SK-N-SH (cell line): ENCODE measurements around the gene C3orf52. TPM values are rescaled to one million over a fixed set of nuclear protein-coding genes. Genes with fewer than 3 reads are reported as not detected.

ENCODE experiments used
- CTCF ChIA-PET: fragments of 300-600, 350-600 bp; formaldehyde crosslinking; extraction: SDS; loops from one replicate; lab custom pipeline; 2021; lab: Yijun Ruan, JAX
- POLR2A ChIA-PET: fragments of 350-600 bp; sonication (Branson Sonifier 250); formaldehyde crosslinking; extraction: SDS; loops from one replicate; lab custom pipeline; 2020; ENCODE audit warnings: antibody characterized with exemption, inconsistent platforms; lab: Yijun Ruan, JAX
- DNase-seq: peaks from one replicate; pipeline ENCODE4 v3.0.0; 2012
- H2AFZ ChIP-seq: fragments of 200-600 bp; sonication (generic); 2 replicates; pipeline ENCODE4 v1.8.1; 2016; ENCODE audit warnings: antibody characterized with exemption, mild to moderate bottlenecking, low read depth
- H3F3A ChIP-seq: fragments of 200-600 bp; sonication (generic); replicated peaks from 2 replicates; pipeline ENCODE3; 2016; ENCODE audit warnings: antibody characterized with exemption, mild to moderate bottlenecking; ENCODE audit not compliant: insufficient read depth
- H3K27ac ChIP-seq, 2 experiments: fragments of 200-500 bp in 1 of 2; fragments of 200-600 bp in 1 of 2; sonication (Bioruptor generic) in 1 of 2; sonication (generic), shearing (Covaris generic) in 1 of 2; 2 replicates each; pipeline versions ENCODE4 v1.5.1 to v1.6.1; 2014 to 2016; ENCODE audit warnings: low read depth in 2 of 2, inconsistent platforms in 1 of 2, low read length in 1 of 2, mild to moderate bottlenecking in 1 of 2, mixed read lengths in 1 of 2
- H3K27me3 ChIP-seq: fragments of 200-600 bp; sonication (generic), shearing (Covaris generic); 2 replicates; pipeline ENCODE4 v1.6.1; 2016; ENCODE audit warnings: mixed run types; ENCODE audit not compliant: insufficient read depth
- H3K36me3 ChIP-seq, 2 experiments: fragments of 200-500 bp in 1 of 2; fragments of 200-600 bp in 1 of 2; sonication (Bioruptor generic) in 1 of 2; sonication (generic) in 1 of 2; replicated peaks in 1 of 2; 2 replicates each; pipeline versions ENCODE3 to v1.5.1; 2014 to 2016; ENCODE audit warnings: low read length in 1 of 2, mild to moderate bottlenecking in 1 of 2; ENCODE audit not compliant: insufficient read depth in 2 of 2, control insufficient read depth in 1 of 2
- H3K4me1 ChIP-seq, 2 experiments: fragments of 200-500 bp in 1 of 2; fragments of 200-600 bp in 1 of 2; sonication (Bioruptor generic) in 1 of 2; sonication (generic), shearing (Covaris generic) in 1 of 2; 2 replicates each; pipeline versions ENCODE4 v1.5.1 to v1.6.1; 2014 to 2016; ENCODE audit warnings: low read depth in 1 of 2, low read length in 1 of 2, mixed run types in 1 of 2; ENCODE audit not compliant: insufficient read depth in 2 of 2, control insufficient read depth in 1 of 2
- H3K4me2 ChIP-seq: fragments of 200-600 bp; sonication (generic), shearing (Covaris generic); 2 replicates; pipeline ENCODE4 v1.6.1; 2017; ENCODE audit warnings: mixed run types
- H3K4me3 ChIP-seq, 2 experiments: fragments of 200-500 bp in 1 of 2; fragments of 200-600 bp in 1 of 2; sonication (Bioruptor generic) in 1 of 2; sonication (generic), shearing (Covaris generic) in 1 of 2; 2 replicates each; pipeline versions ENCODE4 v1.5.1 to v1.8.1; 2014 to 2016; ENCODE audit warnings: low read depth in 2 of 2, inconsistent platforms in 1 of 2, low read length in 1 of 2, mild to moderate bottlenecking in 1 of 2, mixed read lengths in 1 of 2, moderate library complexity in 1 of 2
- H3K79me2 ChIP-seq: fragments of 200-600 bp; sonication (generic); 2 replicates; pipeline ENCODE4 v1.8.1; 2017; ENCODE audit warnings: mild to moderate bottlenecking; ENCODE audit not compliant: insufficient read depth
- H3K9ac ChIP-seq: fragments of 200-600 bp; sonication (generic); 2 replicates; pipeline ENCODE4 v1.6.1; 2017; ENCODE audit warnings: mixed run types
- H3K9me2 ChIP-seq: fragments of 200-600 bp; sonication (generic); 2 replicates; pipeline ENCODE4 v1.6.1; 2017; ENCODE audit warnings: mixed run types
- H3K9me3 ChIP-seq: fragments of 200-600 bp; sonication (generic); 2 replicates; pipeline ENCODE4 v1.6.1; 2017; ENCODE audit warnings: mixed run types, mild to moderate bottlenecking, moderate library complexity
- H4K20me1 ChIP-seq: fragments of 200-600 bp; sonication (generic); 2 replicates; pipeline ENCODE4 v1.6.1; 2017; ENCODE audit warnings: mild to moderate bottlenecking, mixed run types; ENCODE audit not compliant: insufficient read depth
- CHD2 ChIP-seq: fragments of 150-350 bp; IDR thresholded peaks from 2 replicates; pipeline ENCODE4 v1.6.1; 2018; ENCODE audit warnings: low read length; ENCODE audit not compliant: partially characterized antibody
- CTCF ChIP-seq: fragments of 200-600 bp; sonication (generic); IDR thresholded peaks from 2 replicates; pipeline ENCODE4 v1.6.1; 2017; ENCODE audit warnings: antibody characterized with exemption, mild to moderate bottlenecking, moderate library complexity
- EP300 ChIP-seq, 2 experiments: IDR thresholded peaks; 2 replicates each; pipeline versions ENCODE4 v1.4.0 to v1.6.1; 2012; ENCODE audit warnings: borderline replicate concordance in 1 of 2, low read depth in 1 of 2, low read length in 1 of 2
- EZH2phosphoT487 ChIP-seq: fragments of 200-600 bp; sonication (generic); IDR thresholded peaks from 2 replicates; pipeline ENCODE4 v1.6.1; 2017; ENCODE audit warnings: low read depth, mixed run types, mild to moderate bottlenecking, antibody characterized with exemption, moderate library complexity, borderline replicate concordance
- FOSL2 ChIP-seq: IDR thresholded peaks from 2 replicates; pipeline ENCODE4 v1.4.0; 2012; ENCODE audit warnings: low read depth, mild to moderate bottlenecking, moderate library complexity, borderline replicate concordance
- MXI1 ChIP-seq: IDR thresholded peaks from 2 replicates; pipeline ENCODE4 v1.6.1; 2012; ENCODE audit warnings: mild to moderate bottlenecking, low read depth, low read length, improper control_type of control experiment
- NRF1 ChIP-seq: IDR thresholded peaks from 2 replicates; pipeline ENCODE4 v1.6.1; 2012; ENCODE audit warnings: low read depth, mild to moderate bottlenecking, low read length
- RCOR1 ChIP-seq: fragments of 150-350 bp; IDR thresholded peaks from 2 replicates; pipeline ENCODE4 v1.6.1; 2017; ENCODE audit warnings: antibody characterized with exemption, low read length
- RFX5 ChIP-seq: IDR thresholded peaks from 2 replicates; pipeline ENCODE4 v1.6.1; 2012; ENCODE audit warnings: mild to moderate bottlenecking, improper control_type of control experiment, low read length
- SMC3 ChIP-seq: IDR thresholded peaks from 2 replicates; pipeline ENCODE4 v1.6.1; 2012; ENCODE audit warnings: low read depth, low read length, improper control_type of control experiment
- TCF12 ChIP-seq: IDR thresholded peaks from 2 replicates; pipeline ENCODE4 v1.4.0; 2012
- YY1 ChIP-seq: IDR thresholded peaks from 2 replicates; pipeline ENCODE4 v1.4.0; 2012; ENCODE audit warnings: low read depth, mild to moderate bottlenecking
- WGBS: methylation state at CpG from one replicate; pipeline ENCODE4 v1.1.6; 2017; ENCODE audit warnings: low lambda C conversion rate; 5-methylcytosine and 5-hydroxymethylcytosine counted together
- polyA plus RNA-seq, 3 experiments: library from polyadenylated mRNA; depleted of rRNA; stranded (reverse); fragments of >200 nt; gene quantifications; 2 replicates each; pipeline ENCODE4 v1.2.3, GENCODE V29; 2012

Gene C3orf52
- polyA plus RNA-seq, 1 of the 3 experiments (the other 2 are of a cell fraction): 5.4 TPM

- Histone ChIP-seq H3K27ac (no peak overlapping the region), H3K4me1 (no peaks in the 10 kb centered on the region)
- no peak for TF ChIP-seq CTCF
- TF ChIP-seq RCOR1: no peak
- no peak for TF ChIP-seq NRF1
- TF ChIP-seq EP300 (IDR thresholded peaks at IDR 0.05; ENCODE audit: borderline replicate concordance in 1 of 2, low read depth in 1 of 2, low read length in 1 of 2): no peak
- no peak for TF ChIP-seq SMC3
- no peak for TF ChIP-seq MXI1
- no peak for TF ChIP-seq CHD2
- no peak for TF ChIP-seq TCF12
- no peak for TF ChIP-seq YY1
- TF ChIP-seq EZH2phosphoT487: no peak
- TF ChIP-seq, all 33 proteins: peak for 0
- H3K9me2 ChIP-seq: no peaks in the 10 kb centered on the region
- no peak overlapping the region for H3K4me2 ChIP-seq
- H3K79me2 ChIP-seq: no peaks in the 10 kb centered on the region
- CTCF ChIA-PET: no interaction called here
- H4K20me1 ChIP-seq: no peaks in the 10 kb centered on the region
- H3F3A ChIP-seq: no peaks in the 10 kb centered on the region
- DNase-seq: no peak
- no peaks in the 10 kb centered on the region for H3K36me3 ChIP-seq
- H3K9ac ChIP-seq: no peak overlapping the region
- H3K4me3 ChIP-seq: no peak overlapping the region
- no peak overlapping the region for H2AFZ ChIP-seq
- no peaks in the 10 kb centered on the region for H3K27me3 ChIP-seq
- no peaks in the 10 kb centered on the region for H3K9me3 ChIP-seq
- 40% methylated on average over 2 of the region's 2 CpGs for WGBS
- POLR2A ChIA-PET: no interaction called here
Measured at GRCh38 chr3:112141293-112141692, 55.1 kb downstream of the C3orf52 start.

- Histone ChIP-seq H3K4me3 (no peak overlapping the region), H3F3A (no peaks in the 10 kb centered on the region), H3K27ac (no peak overlapping the region), H3K79me2 (no peaks in the 10 kb centered on the region), H4K20me1 (no peaks in the 10 kb centered on the region), H2AFZ (no peak overlapping the region), H3K9me2 (no peaks in the 10 kb centered on the region), H3K4me2 (no peak overlapping the region), H3K36me3 (no peaks in the 10 kb centered on the region), H3K9me3 (no peaks in the 10 kb centered on the region), H3K27me3 (no peaks in the 10 kb centered on the region), H3K9ac (no peak overlapping the region), H3K4me1 (no peaks in the 10 kb centered on the region)
- TF ChIP-seq MXI1: no peak
- no peak for TF ChIP-seq SMC3
- no peak for TF ChIP-seq FOSL2
- TF ChIP-seq CHD2: no peak
- TF ChIP-seq RCOR1: no peak
- no peak for TF ChIP-seq RFX5
- TF ChIP-seq YY1: no peak
- no peak for TF ChIP-seq NRF1
- DNase-seq: no peak
- CTCF ChIA-PET: no interaction called here
- POLR2A ChIA-PET: no interaction called here
- WGBS: 17% methylated on average over 1 of the region's 1 CpG
Measured at GRCh38 chr3:112143251-112143650, 57.1 kb downstream of the C3orf52 start.
